IMR-90 (cell line): ENCODE results near the gene ARMH4. TPM values are rescaled to one million over a fixed set of nuclear protein-coding genes. Genes with fewer than 3 reads are reported as not detected.

Experiments
- ATAC-seq: fragments of 200-7000 bp; cut with Tn5 transposase; 2 replicates; pipeline ENCODE4 v1.9.1; 2020; ENCODE audit warnings: low read depth, mild to moderate bottlenecking, moderate library complexity
- BruUV-seq: library from RNA; stranded (reverse); fragments of 400-500 nt; replicated peaks from 2 replicates; lab custom pipeline; 2021; lab: Mats Ljungman, UMichigan
- CTCF ChIA-PET: fragments of 300-600 bp; formaldehyde crosslinking; extraction: SDS; loops from one replicate; lab custom pipeline; 2021; ENCODE audit warnings: antibody characterized with exemption; lab: Yijun Ruan, JAX
- POLR2A ChIA-PET: fragments of 300-600 bp; sonication (Branson Sonifier 250); formaldehyde crosslinking; loops from one replicate; lab custom pipeline; 2022; ENCODE audit warnings: antibody characterized with exemption; ENCODE audit not compliant: unreplicated experiment; lab: Charles Lee
- DNase-seq: peaks from one replicate; pipeline ENCODE4 v3.0.0; 2013
- H2AFZ ChIP-seq: replicated peaks from 2 replicates; pipeline ENCODE3; 2013; ENCODE audit warnings: low read length, mild to moderate bottlenecking; ENCODE audit not compliant: poor library complexity
- H2AK5ac ChIP-seq: 2 replicates; pipeline ENCODE4 v1.6.1; 2013; ENCODE audit warnings: low read depth, low read length, inconsistent platforms
- H2AK9ac ChIP-seq: replicated peaks from 2 replicates; pipeline ENCODE3; 2013; ENCODE audit warnings: mild to moderate bottlenecking, low read depth, low read length, moderate library complexity; ENCODE audit not compliant: poor library complexity
- H2BK120ac ChIP-seq: 2 replicates; pipeline ENCODE4 v1.6.1; 2013; ENCODE audit warnings: low read depth, low read length, inconsistent platforms
- H2BK15ac ChIP-seq: 3 replicates; pipeline ENCODE4 v1.6.1; 2013; ENCODE audit warnings: low read depth, low read length, inconsistent platforms
- H2BK20ac ChIP-seq: 2 replicates; pipeline ENCODE4 v1.6.1; 2013; ENCODE audit warnings: low read depth, mild to moderate bottlenecking, inconsistent platforms, low read length, moderate library complexity
- H2BK5ac ChIP-seq: 2 replicates; pipeline ENCODE4 v1.6.1; 2013; ENCODE audit warnings: mild to moderate bottlenecking, low read depth, low read length, inconsistent platforms; ENCODE audit not compliant: poor library complexity, severe bottlenecking
- H3K14ac ChIP-seq: replicated peaks from 2 replicates; pipeline ENCODE4 v1.6.1; 2013; ENCODE audit warnings: low read depth, low read length, inconsistent platforms
- H3K18ac ChIP-seq: 2 replicates; pipeline ENCODE4 v1.6.1; 2013; ENCODE audit warnings: low read depth, low read length, control low read depth
- H3K23ac ChIP-seq: 2 replicates; pipeline ENCODE4 v1.6.1; 2013; ENCODE audit warnings: low read depth, low read length, inconsistent platforms
- H3K27ac ChIP-seq: 2 replicates; pipeline ENCODE4 v1.5.1; 2013; ENCODE audit warnings: mild to moderate bottlenecking, control low read depth, low read length; ENCODE audit not compliant: insufficient read depth
- H3K27me3 ChIP-seq: 2 replicates; pipeline ENCODE4 v1.6.1; 2013; ENCODE audit warnings: low read length; ENCODE audit not compliant: control insufficient read depth, insufficient read depth
- H3K36me3 ChIP-seq: 2 replicates; pipeline ENCODE4 v1.6.1; 2013; ENCODE audit warnings: low read length, mixed read lengths; ENCODE audit not compliant: control insufficient read depth, insufficient read depth
- H3K4ac ChIP-seq: 2 replicates; pipeline ENCODE4 v1.6.1; 2013; ENCODE audit warnings: low read depth, low read length, inconsistent platforms
- H3K4me1 ChIP-seq: 2 replicates; pipeline ENCODE4 v1.6.1; 2013; ENCODE audit warnings: low read length, mixed read lengths; ENCODE audit not compliant: control insufficient read depth, insufficient read depth
- H3K4me2 ChIP-seq: 2 replicates; pipeline ENCODE4 v1.6.1; 2013; ENCODE audit warnings: low read depth, mild to moderate bottlenecking, control low read depth, low read length, moderate library complexity
- H3K4me3 ChIP-seq: 2 replicates; pipeline ENCODE4 v1.5.1; 2013; ENCODE audit warnings: low read depth, mild to moderate bottlenecking, control low read depth, low read length, moderate library complexity; ENCODE audit not compliant: insufficient read depth
- H3K56ac ChIP-seq: 2 replicates; pipeline ENCODE4 v1.6.1; 2013; ENCODE audit warnings: low read length, inconsistent platforms; ENCODE audit not compliant: insufficient read depth; ENCODE audit errors: extremely low read depth
- H3K79me1 ChIP-seq, 2 experiments: 2 replicates each; pipeline ENCODE4 v1.6.1; 2013; ENCODE audit warnings: low read length in 2 of 2, inconsistent platforms in 1 of 2, low read depth in 1 of 2
- H3K9ac ChIP-seq: 2 replicates; pipeline ENCODE4 v1.6.1; 2013; ENCODE audit warnings: low read depth, low read length, control low read depth
- H3K9me1 ChIP-seq: 2 replicates; pipeline ENCODE4 v1.6.1; 2013; ENCODE audit warnings: low read length, inconsistent platforms; ENCODE audit not compliant: insufficient read depth
- H3K9me3 ChIP-seq: 2 replicates; pipeline ENCODE4 v1.6.1; 2013; ENCODE audit warnings: low read length; ENCODE audit not compliant: control insufficient read depth, insufficient read depth
- H4K20me1 ChIP-seq: 2 replicates; pipeline ENCODE4 v1.6.1; 2013; ENCODE audit warnings: low read length, inconsistent platforms; ENCODE audit not compliant: insufficient read depth
- H4K5ac ChIP-seq: 2 replicates; pipeline ENCODE4 v1.6.1; 2013; ENCODE audit warnings: mild to moderate bottlenecking, low read depth, low read length, control low read depth
- H4K8ac ChIP-seq, 2 experiments: 2 replicates each; pipeline ENCODE4 v1.6.1; 2013; ENCODE audit warnings: low read depth in 2 of 2, low read length in 2 of 2, control low read depth in 1 of 2, inconsistent platforms in 1 of 2
- H4K91ac ChIP-seq: 2 replicates; pipeline ENCODE4 v1.6.1; 2013; ENCODE audit warnings: low read depth, low read length, inconsistent platforms; ENCODE audit not compliant: insufficient read depth
- BHLHE40 ChIP-seq: fragments of 150-350 bp; IDR thresholded peaks from 2 replicates; pipeline ENCODE4 v1.6.1; 2016; ENCODE audit warnings: mild to moderate bottlenecking, low read depth, low read length
- FOS ChIP-seq: fragments of 150-350 bp; IDR thresholded peaks from 2 replicates; pipeline ENCODE4 v1.6.1; 2016; ENCODE audit warnings: low read depth, low read length
- MAFK ChIP-seq: IDR thresholded peaks from 2 replicates; pipeline ENCODE4 v1.6.1; 2012; ENCODE audit warnings: low read depth, low read length, improper control_type of control experiment
- MAZ ChIP-seq: IDR thresholded peaks from 2 replicates; pipeline ENCODE4 v1.6.1; 2012; ENCODE audit warnings: low read depth, mild to moderate bottlenecking, low read length, improper control_type of control experiment, moderate library complexity, borderline replicate concordance
- MXI1 ChIP-seq: IDR thresholded peaks from 2 replicates; pipeline ENCODE4 v1.6.1; 2012; ENCODE audit warnings: low read depth, mild to moderate bottlenecking, low read length, moderate library complexity, borderline replicate concordance
- NFE2L2 ChIP-seq: fragments of 150-350 bp; IDR thresholded peaks from 2 replicates; pipeline ENCODE4 v1.6.1; 2016; ENCODE audit warnings: low read depth, mild to moderate bottlenecking, low read length
- RAD21 ChIP-seq: IDR thresholded peaks from 2 replicates; pipeline ENCODE4 v1.6.1; 2012; ENCODE audit warnings: low read length, improper control_type of control experiment
- RFX5 ChIP-seq: IDR thresholded peaks from 2 replicates; pipeline ENCODE4 v1.8.0; 2012; ENCODE audit warnings: low read depth, mild to moderate bottlenecking, low read length, moderate library complexity
- WGBS, 2 experiments: methylation state at CpG; one replicate each; pipeline versions ENCODE4 v1.1.5 to v1.1.7; 2013; ENCODE audit warnings: missing lambda C conversion rate in 2 of 2; ENCODE audit not compliant: insufficient read length in 1 of 2; ENCODE audit errors: extremely low coverage in 2 of 2; 5-methylcytosine and 5-hydroxymethylcytosine counted together
- dilution Hi-C: fragments of 300-500 bp; cut with HindIII; formaldehyde crosslinking; loops from one replicate; pipeline ENCODE4 v1.14.3; 2018; ENCODE audit warnings: low sequenced_read_pairs; ENCODE audit not compliant: unreplicated experiment
- in situ Hi-C: fragments of 300-500 bp; cut with MboI; formaldehyde crosslinking; loops from 3 replicates; pipeline ENCODE4 v1.14.3; 2019; ENCODE audit warnings: low sequenced_read_pairs, inconsistent platforms, mixed read lengths
- intact Hi-C: fragments of 100-400 bp; cut with micrococcal nuclease; formaldehyde crosslinking; loops from 2 replicates; pipeline ENCODE4 v1.10.0; 2022
- polyA plus RNA-seq, 3 experiments: library from polyadenylated mRNA; depleted of rRNA; stranded (reverse); fragments of >200 nt; gene quantifications; 2 replicates each; pipeline ENCODE4 v1.2.3, GENCODE V29; 2012; ENCODE audit warnings: low replicate concordance in 1 of 3
- total RNA-seq: library from RNA; depleted of rRNA; stranded (reverse); fragments of >200 nt; gene quantifications from 2 replicates; pipeline ENCODE4 v1.2.3, GENCODE V29; 2012
- TF ChIP-seq, protein P1 (sequence below): fragments of 150-350 bp; IDR thresholded peaks from 2 replicates; pipeline ENCODE4 v1.6.1; 2016; ENCODE audit warnings: low read depth, mild to moderate bottlenecking, low read length, moderate library complexity, borderline replicate concordance
- TF ChIP-seq, protein P2 (sequence below): conservative IDR thresholded peaks from 2 replicates; pipeline ENCODE4 v1.5.1; 2012; ENCODE audit warnings: mild to moderate bottlenecking, low read depth, low read length, improper control_type of control experiment

ARMH4 gene
- total and polyA plus RNA-seq, 2 of the 4 experiments (the other 2 are of a cell fraction) = 4.6 to 5.6 TPM

GRCh38 chr14:57970594-57970993, 181.4 kb downstream of the ARMH4 start:
- H3K79me1 ChIP-seq = no peaks in the 10 kb centered on the region
- POLR2A ChIA-PET = no interaction called here

More at GRCh38 chr14:57970594-57970993, 181.4 kb downstream of the ARMH4 start:
- H3K56ac ChIP-seq = no peak overlapping the region
- in situ Hi-C loops = no loop called here
- ATAC-seq = no peak
- no CpG with 5 or more reads among the region's 3 CpGs for WGBS, 2 experiments
- H2AK5ac ChIP-seq = no peak overlapping the region
- no peak overlapping the region for H3K9ac ChIP-seq
- BruUV-seq = no TSS peak
- H4K91ac ChIP-seq = no peak overlapping the region
- intact Hi-C loops = no loop called here
- no peak overlapping the region for H2BK120ac ChIP-seq
- TF ChIP-seq, protein P1, sequence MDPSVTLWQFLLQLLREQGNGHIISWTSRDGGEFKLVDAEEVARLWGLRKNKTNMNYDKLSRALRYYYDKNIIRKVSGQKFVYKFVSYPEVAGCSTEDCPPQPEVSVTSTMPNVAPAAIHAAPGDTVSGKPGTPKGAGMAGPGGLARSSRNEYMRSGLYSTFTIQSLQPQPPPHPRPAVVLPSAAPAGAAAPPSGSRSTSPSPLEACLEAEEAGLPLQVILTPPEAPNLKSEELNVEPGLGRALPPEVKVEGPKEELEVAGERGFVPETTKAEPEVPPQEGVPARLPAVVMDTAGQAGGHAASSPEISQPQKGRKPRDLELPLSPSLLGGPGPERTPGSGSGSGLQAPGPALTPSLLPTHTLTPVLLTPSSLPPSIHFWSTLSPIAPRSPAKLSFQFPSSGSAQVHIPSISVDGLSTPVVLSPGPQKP = no peak
- no peak for TF ChIP-seq MAZ
- TF ChIP-seq RAD21 = no peak
- TF ChIP-seq MAFK = no peak
- no peak for TF ChIP-seq MXI1
- no peak for TF ChIP-seq FOS
- TF ChIP-seq BHLHE40 = no peak
- TF ChIP-seq, protein P2, sequence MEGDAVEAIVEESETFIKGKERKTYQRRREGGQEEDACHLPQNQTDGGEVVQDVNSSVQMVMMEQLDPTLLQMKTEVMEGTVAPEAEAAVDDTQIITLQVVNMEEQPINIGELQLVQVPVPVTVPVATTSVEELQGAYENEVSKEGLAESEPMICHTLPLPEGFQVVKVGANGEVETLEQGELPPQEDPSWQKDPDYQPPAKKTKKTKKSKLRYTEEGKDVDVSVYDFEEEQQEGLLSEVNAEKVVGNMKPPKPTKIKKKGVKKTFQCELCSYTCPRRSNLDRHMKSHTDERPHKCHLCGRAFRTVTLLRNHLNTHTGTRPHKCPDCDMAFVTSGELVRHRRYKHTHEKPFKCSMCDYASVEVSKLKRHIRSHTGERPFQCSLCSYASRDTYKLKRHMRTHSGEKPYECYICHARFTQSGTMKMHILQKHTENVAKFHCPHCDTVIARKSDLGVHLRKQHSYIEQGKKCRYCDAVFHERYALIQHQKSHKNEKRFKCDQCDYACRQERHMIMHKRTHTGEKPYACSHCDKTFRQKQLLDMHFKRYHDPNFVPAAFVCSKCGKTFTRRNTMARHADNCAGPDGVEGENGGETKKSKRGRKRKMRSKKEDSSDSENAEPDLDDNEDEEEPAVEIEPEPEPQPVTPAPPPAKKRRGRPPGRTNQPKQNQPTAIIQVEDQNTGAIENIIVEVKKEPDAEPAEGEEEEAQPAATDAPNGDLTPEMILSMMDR = no peak
- no peak for TF ChIP-seq RFX5
- TF ChIP-seq NFE2L2 = no peak
- dilution Hi-C loops = no loop called here
- CTCF ChIA-PET = no interaction called here
- no peak for DNase-seq
- no peaks in the 10 kb centered on the region for H3K36me3 ChIP-seq
- H2AFZ ChIP-seq = no peak overlapping the region
- no peak overlapping the region for H3K4ac ChIP-seq
- H3K23ac ChIP-seq = no peak overlapping the region
- H4K5ac ChIP-seq = no peak overlapping the region
- no peak overlapping the region for H3K4me3 ChIP-seq
- no peak overlapping the region for H2BK20ac ChIP-seq
- no peak overlapping the region for H2AK9ac ChIP-seq
- no peaks in the 10 kb centered on the region for H3K4me1 ChIP-seq
- no peak overlapping the region for H2BK15ac ChIP-seq
- H3K9me1 ChIP-seq = no peaks in the 10 kb centered on the region
- no peaks in the 10 kb centered on the region for H3K27me3 ChIP-seq
- no peak overlapping the region for H3K14ac ChIP-seq
- H3K27ac ChIP-seq = no peak overlapping the region
- no peak overlapping the region for H3K4me2 ChIP-seq
- no peaks in the 10 kb centered on the region for H4K20me1 ChIP-seq
- no peak overlapping the region for H4K8ac ChIP-seq
- H3K9me3 ChIP-seq = no peaks in the 10 kb centered on the region
- no peak overlapping the region for H2BK5ac ChIP-seq
- H3K18ac ChIP-seq = no peak overlapping the region
